Measurements from ENCODE around the gene ROBO1. TPM values are rescaled to one million over a fixed set of nuclear protein-coding genes. Genes with fewer than 3 reads are reported as not detected.

Gene ROBO1
- total RNA-seq, 1 donor from 2014 or later, result 13.4 TPM

GRCh38 chr3:78734048-78734637, 1033.7 kb downstream of the ROBO1 start:
- Histone ChIP-seq H3K27me3 (no peaks in the 10 kb centered on the region), H3K4me1 (no peaks in the 10 kb centered on the region), H3K27ac (no peak overlapping the region), H3K9me3 (no peaks in the 10 kb centered on the region), H3K4me3 (no peak overlapping the region), H3K36me3 (no peaks in the 10 kb centered on the region)
- TF ChIP-seq CTCF (IDR thresholded peaks at IDR 0.05), result no peak
- DNase-seq (ENCODE audit: low spot score in 2 of 2), result no peak
- intact Hi-C loops (cut with DNase I), result no loop called here

GRCh38 chr3:78732893-78733292, 1034.9 kb downstream of the ROBO1 start:
- no peaks in the 10 kb centered on the region for H3K4me1 ChIP-seq
- no peaks in the 10 kb centered on the region for H3K36me3 ChIP-seq
- H3K27ac ChIP-seq, result no peak overlapping the region

GRCh38 chr3:78732471-78732870, 1035.3 kb downstream of the ROBO1 start:
- no peak for DNase-seq (ENCODE audit: low spot score in 2 of 2)
- TF ChIP-seq CTCF (IDR thresholded peaks at IDR 0.05), result no peak
- H3K36me3 ChIP-seq, result no peaks in the 10 kb centered on the region
- H3K4me1 ChIP-seq, result no peaks in the 10 kb centered on the region
- H3K9me3 ChIP-seq, result no peaks in the 10 kb centered on the region
- intact Hi-C loops (cut with DNase I), result no loop called here
- H3K4me3 ChIP-seq, result no peak overlapping the region
- no peak overlapping the region for H3K27ac ChIP-seq
- H3K27me3 ChIP-seq, result no peaks in the 10 kb centered on the region

More at GRCh38 chr3:78732893-78733292, 1034.9 kb downstream of the ROBO1 start:
- DNase-seq (ENCODE audit: low spot score in 2 of 2), result no peak
- Histone ChIP-seq H3K27me3 (no peaks in the 10 kb centered on the region), H3K4me3 (no peak overlapping the region), H3K9me3 (no peaks in the 10 kb centered on the region)
- TF ChIP-seq CTCF (IDR thresholded peaks at IDR 0.05), result no peak
- intact Hi-C loops (cut with DNase I), result no loop called here

- Histone ChIP-seq H3K4me1 (no peaks in the 10 kb centered on the region), H3K9me3 (no peaks in the 10 kb centered on the region), H3K36me3 (no peaks in the 10 kb centered on the region), H3K4me3 (no peak overlapping the region), H3K27me3 (no peaks in the 10 kb centered on the region), H3K27ac (no peak overlapping the region)
- no peak for DNase-seq (ENCODE audit: low spot score in 2 of 2)
- no peak for TF ChIP-seq CTCF (IDR thresholded peaks at IDR 0.05)
- intact Hi-C loops (cut with DNase I), result no loop called here
These were observed 1037.9 kb downstream of the ROBO1 start for GRCh38 chr3:78729946-78730345.

GRCh38 chr3:78728406-78729145, 1039.2 kb downstream of the ROBO1 start:
- Histone ChIP-seq H3K27me3 (no peaks in the 10 kb centered on the region), H3K36me3 (no peaks in the 10 kb centered on the region), H3K4me3 (no peak overlapping the region), H3K4me1 (no peaks in the 10 kb centered on the region), H3K9me3 (no peaks in the 10 kb centered on the region), H3K27ac (no peak overlapping the region)
- intact Hi-C loops (cut with DNase I), result no loop called here
- no peak for DNase-seq (ENCODE audit: low spot score in 2 of 2)
- TF ChIP-seq CTCF (IDR thresholded peaks at IDR 0.05), result no peak

Measured in ascending aorta (tissue), 2 donors.